Gastrocnemius medialis (tissue), 4 donors: ENCODE data around the gene POLE. TPM values are rescaled to one million over a fixed set of nuclear protein-coding genes. Genes with fewer than 3 reads are reported as not detected.

Experiments
- ATAC-seq, 2 donors: fragments of 150-250 bp; one replicate each; pipeline ENCODE4 v1.9.1; 2016
- DNase-seq, 2 donors: peaks; one replicate each; pipeline ENCODE4 v3.0.0-alpha.2; 2019
- H3K27ac ChIP-seq, 4 donors: fragments of 200-600 bp; sonication (generic); 1 replicate in 1 of 4; 2 replicates in 3 of 4; pipeline ENCODE4 v1.5.1; 2016 to 2018; ENCODE audit warnings: mild to moderate bottlenecking in 2 of 4, moderate library complexity in 1 of 4
- H3K27me3 ChIP-seq, 3 donors: fragments of 200-600 bp; sonication (generic) in 2 of 3; 1 replicate in 1 of 3; 2 replicates in 2 of 3; pipeline versions ENCODE4 v1.5.1 to v1.6.0; 2016 to 2019; ENCODE audit warnings: mild to moderate bottlenecking in 1 of 3, moderate library complexity in 1 of 3
- H3K36me3 ChIP-seq, 2 donors: fragments of 200-600 bp; sonication (generic) in 1 of 2; one replicate each; pipeline ENCODE4 v1.5.1; 2017 to 2018
- H3K4me1 ChIP-seq, 2 donors: fragments of 200-600 bp; sonication (generic) in 1 of 2; one replicate each; pipeline ENCODE4 v1.5.1; 2016 to 2017; ENCODE audit warnings: mild to moderate bottlenecking in 2 of 2
- H3K4me3 ChIP-seq, 4 donors: fragments of 200-600 bp; sonication (generic) in 3 of 4; 1 replicate in 1 of 4; 2 replicates in 3 of 4; pipeline ENCODE4 v1.5.1; 2016 to 2019; ENCODE audit warnings: mild to moderate bottlenecking in 2 of 4
- H3K9me3 ChIP-seq, 3 donors: fragments of 200-600 bp; sonication (generic) in 2 of 3; 1 replicate in 1 of 3; 2 replicates in 2 of 3; pipeline ENCODE4 v1.5.1; 2016 to 2019
- CTCF ChIP-seq, 5 experiments: fragments of 450-650 bp in 3 of 5; fragments of 200-600 bp in 2 of 5; sonication (generic) in 2 of 5; IDR thresholded peaks in 4 of 5; conservative IDR thresholded peaks in 1 of 5; 1 replicate in 4 of 5; 2 replicates in 1 of 5; pipeline ENCODE4 v1.5.1; 2016 to 2019; ENCODE audit warnings: antibody characterized with exemption in 5 of 5, mild to moderate bottlenecking in 3 of 5, moderate library complexity in 3 of 5
- POLR2A ChIP-seq, 2 donors: fragments of 450-650 bp; IDR thresholded peaks; one replicate each; pipeline ENCODE4 v1.6.1; 2017; ENCODE audit warnings: antibody characterized with exemption in 2 of 2, mild to moderate bottlenecking in 2 of 2, moderate library complexity in 2 of 2
- in situ Hi-C, 4 donors: fragments of 200-750 bp; cut with MboI; loops; one replicate each; pipeline versions ENCODE4 v1.15.0 to v1.8.0; 2017; ENCODE audit warnings: low sequenced_read_pairs in 4 of 4
- intact Hi-C: fragments of 100-400 bp; cut with DNase I; formaldehyde crosslinking; loops from one replicate; pipeline ENCODE4 v1.15.1; 2023; ENCODE audit warnings: low total_unique reads
- total RNA-seq, 4 donors: library from RNA; depleted of rRNA; stranded (reverse); fragments of >200 nt; gene quantifications; one replicate each; pipeline versions ENCODE4 v1.1.0 to v1.2.3, GENCODE V29; 2016

Gene POLE
- total RNA-seq, 4 donors from 2014 or later = 7.1 to 18.7 (median 11.1) TPM

DNA sequence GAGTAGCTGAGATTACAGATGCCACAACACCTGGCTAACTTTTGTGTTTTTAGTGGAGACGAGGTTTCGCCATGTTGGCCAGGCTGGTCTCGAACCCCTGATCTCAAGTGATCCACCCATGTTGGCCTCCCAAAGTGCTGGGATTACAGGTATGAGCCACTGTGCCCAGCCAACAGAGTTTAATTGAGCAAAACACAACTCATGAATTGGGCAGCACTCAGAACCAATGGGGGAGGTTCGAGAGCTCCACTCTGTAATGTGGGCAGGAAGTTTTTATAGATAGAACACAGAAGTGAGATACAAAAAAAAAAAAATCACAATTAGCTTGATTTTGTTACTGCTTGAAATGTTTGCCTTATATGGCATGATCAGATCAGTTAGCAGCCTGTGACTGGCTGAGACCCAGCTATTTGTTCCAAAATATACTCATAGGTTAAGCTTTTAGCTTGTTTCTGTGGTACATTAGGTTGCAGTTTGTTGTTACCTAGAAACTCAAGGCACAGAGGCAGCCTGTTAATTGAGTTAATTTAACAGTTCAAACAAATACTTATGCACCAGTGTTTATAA, 69.9 kb downstream of the POLE start:
- intact Hi-C loops = loop anchor here (5.0 kb wide), 2 partner anchors 200 to 465 kb away; no protein-coding TSS in a partner anchor
- Histone ChIP-seq H3K9me3 (peaks cover 0 to 12% (median 0%) of the 10 kb centered on the region in 3 donors), H3K27ac (no peak overlapping the region), H3K4me3 (peak overlapping the region in 1 of 4 donors; percentile 2), H3K4me1 (no peaks in the 10 kb centered on the region), H3K36me3 (no peaks in the 10 kb centered on the region), H3K27me3 (peaks cover 44 to 69% (median 52%) of the 10 kb centered on the region in 3 donors)
- DNase-seq (no peak), ATAC-seq (no peak)
- TF ChIP-seq CTCF (IDR thresholded peaks at IDR 0.05 in 4 of 5, conservative IDR thresholded peaks at IDR 0.05 in 1 of 5) (no peak), POLR2A (IDR thresholded peaks at IDR 0.05) (no peak)
- in situ Hi-C loops = loop anchor here in 1 of 4 donors (25.0 kb wide), 1 partner anchor 205 kb away; no protein-coding TSS in a partner anchor

GRCh38 chr12:132615579-132616038, 71.5 kb downstream of the POLE start:
- Histone ChIP-seq H3K4me3 (no peak overlapping the region), H3K36me3 (no peaks in the 10 kb centered on the region), H3K4me1 (no peaks in the 10 kb centered on the region), H3K27ac (no peak overlapping the region), H3K9me3 (peaks cover 0 to 12% (median 0%) of the 10 kb centered on the region in 3 donors), H3K27me3 (peaks cover 44 to 76% (median 58%) of the 10 kb centered on the region in 3 donors)
- no peak for ATAC-seq
- no peak for DNase-seq
- intact Hi-C loops = loop anchor here (5.0 kb wide), 2 partner anchors 198 to 463 kb away; no protein-coding TSS in a partner anchor
- in situ Hi-C loops = loop anchor here in 1 of 4 donors (25.0 kb wide), 1 partner anchor 203 kb away; no protein-coding TSS in a partner anchor
- no peak for TF ChIP-seq POLR2A (IDR thresholded peaks at IDR 0.05)
- no peak for TF ChIP-seq CTCF (IDR thresholded peaks at IDR 0.05 in 4 of 5, conservative IDR thresholded peaks at IDR 0.05 in 1 of 5)

DNA sequence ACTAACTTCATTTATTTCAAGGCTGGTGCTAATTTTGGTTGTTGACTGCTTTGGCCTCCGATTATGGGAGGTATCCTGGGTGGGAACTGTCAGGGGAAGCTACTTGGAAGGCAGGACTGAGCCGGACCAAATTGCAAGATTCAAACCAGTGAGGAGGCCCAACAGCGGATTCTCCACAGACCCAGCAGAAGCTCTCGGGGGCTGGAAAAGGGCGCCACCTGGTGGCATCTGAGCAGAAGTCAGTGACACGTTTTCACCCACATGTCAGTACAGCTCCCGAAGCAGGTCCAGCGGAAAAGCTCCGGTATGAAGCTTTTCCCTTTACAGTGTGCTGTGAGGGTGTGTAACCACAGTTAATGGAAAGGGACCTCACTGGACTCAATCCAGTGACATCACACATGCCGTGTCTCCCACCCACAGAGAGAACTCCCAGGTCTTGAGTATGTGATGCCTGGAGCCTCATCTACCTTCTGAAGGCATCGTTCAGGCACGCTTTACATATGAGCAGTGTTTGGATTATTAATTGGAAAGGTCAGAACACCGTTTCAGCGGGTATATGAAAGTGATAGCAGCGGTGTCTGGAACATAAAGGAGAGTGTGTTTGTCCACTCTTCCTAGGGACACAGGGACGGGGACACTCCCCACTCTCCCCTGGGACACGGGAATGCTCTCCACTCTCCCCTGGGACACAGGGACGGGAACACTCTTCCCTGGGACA, 72.1 kb downstream of the POLE start:
- DNase-seq = peak; percentile 43 to 46
- Histone ChIP-seq H3K4me1 (no peaks in the 10 kb centered on the region), H3K36me3 (no peaks in the 10 kb centered on the region), H3K27me3 (peaks cover 39 to 77% (median 58%) of the 10 kb centered on the region in 3 donors), H3K27ac (no peak overlapping the region), H3K4me3 (no peak overlapping the region), H3K9me3 (peaks cover 0 to 12% (median 0%) of the 10 kb centered on the region in 3 donors)
- in situ Hi-C loops (loop anchor here in 1 of 4 donors (25.0 kb wide), 1 partner anchor 203 kb away; no protein-coding TSS in a partner anchor), intact Hi-C loops (loop anchor here (5.0 kb wide), 2 partner anchors 198 to 463 kb away; no protein-coding TSS in a partner anchor)
- TF ChIP-seq POLR2A (IDR thresholded peaks at IDR 0.05) = no peak
- TF ChIP-seq CTCF (IDR thresholded peaks at IDR 0.05 in 4 of 5, conservative IDR thresholded peaks at IDR 0.05 in 1 of 5) = peak; percentile 41 to 79 (median 73)
- peak; percentile 49 to 77 for ATAC-seq

DNA sequence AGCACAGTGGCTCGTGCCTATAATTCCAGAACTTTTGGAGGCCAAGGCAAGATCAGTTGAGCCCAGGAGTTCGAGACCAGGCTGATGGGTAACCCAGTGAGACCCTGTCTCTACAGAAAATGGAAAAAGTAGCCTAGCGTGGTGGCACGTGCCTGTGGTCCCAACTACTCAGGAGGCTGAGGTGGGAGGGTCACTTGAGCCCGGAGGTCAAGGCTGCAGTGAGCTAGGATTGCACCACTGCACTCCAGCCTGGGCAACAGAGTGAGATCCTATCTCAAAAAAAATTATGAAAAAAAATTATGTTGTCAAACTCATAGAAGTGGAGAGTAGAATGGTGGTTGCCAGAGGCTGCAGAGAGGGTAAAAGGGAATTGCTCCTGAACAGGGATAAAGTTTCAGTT, 73.1 kb downstream of the POLE start:
- ATAC-seq (no peak), DNase-seq (no peak)
- TF ChIP-seq CTCF (IDR thresholded peaks at IDR 0.05 in 4 of 5, conservative IDR thresholded peaks at IDR 0.05 in 1 of 5) (no peak), POLR2A (IDR thresholded peaks at IDR 0.05) (no peak)
- peaks cover 41 to 78% (median 58%) of the 10 kb centered on the region in 3 donors for H3K27me3 ChIP-seq
- no peak overlapping the region for H3K4me3 ChIP-seq
- intact Hi-C loops = no loop called here
- no peaks in the 10 kb centered on the region for H3K36me3 ChIP-seq
- H3K4me1 ChIP-seq = no peaks in the 10 kb centered on the region
- in situ Hi-C loops = loop anchor here in 1 of 4 donors (25.0 kb wide), 1 partner anchor 202 kb away; no protein-coding TSS in a partner anchor
- H3K9me3 ChIP-seq = peaks cover 0 to 12% (median 0%) of the 10 kb centered on the region in 3 donors
- H3K27ac ChIP-seq = no peak overlapping the region
